HG03354 (cell line): Measurements from ENCODE around the gene KRT33B.
"Not testable (repeated sequence)": the region's sequence is repeated elsewhere in the genome, so short reads cannot be mapped to it uniquely, and the experiment has no call there.

Experiments used
- ATAC-seq: cut with Tn5 transposase; IDR thresholded peaks from one replicate; pipeline ENCODE4 v1.9.1; 2021; ENCODE audit warnings: mild to moderate bottlenecking; ENCODE audit not compliant: unreplicated experiment, poor library complexity, severe bottlenecking

The KRT33B gene

DNA sequence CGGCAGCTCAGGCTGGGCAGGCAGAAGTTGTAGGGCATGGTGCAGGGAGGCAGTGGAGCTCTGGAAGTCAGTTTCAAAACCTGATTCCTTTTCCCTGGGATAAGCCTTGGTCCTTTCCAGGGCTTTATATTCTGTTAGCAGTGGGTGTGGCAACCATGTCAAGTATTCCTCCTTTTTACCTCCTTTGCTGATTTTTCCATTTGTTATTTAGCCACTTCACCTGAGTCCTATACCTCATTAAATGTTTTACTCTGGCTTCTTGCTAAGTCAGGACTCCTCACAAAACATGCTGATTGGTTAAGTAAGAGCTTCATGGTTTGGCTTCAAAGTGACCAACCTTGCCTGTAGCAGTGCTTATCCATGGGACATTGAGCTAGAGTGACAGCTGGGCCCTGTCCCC is at the start of gene KRT33B:
KRT33B (minus strand) TSS at position 101 of the 400 bp plus-strand sequence; CDS start at position 38, 63 bp downstream.
- ATAC-seq, result no peak

- no peak for ATAC-seq
Observed at GRCh38 chr17:41418116-41418860, 48.7 kb upstream of the KRT33B start.

DNA sequence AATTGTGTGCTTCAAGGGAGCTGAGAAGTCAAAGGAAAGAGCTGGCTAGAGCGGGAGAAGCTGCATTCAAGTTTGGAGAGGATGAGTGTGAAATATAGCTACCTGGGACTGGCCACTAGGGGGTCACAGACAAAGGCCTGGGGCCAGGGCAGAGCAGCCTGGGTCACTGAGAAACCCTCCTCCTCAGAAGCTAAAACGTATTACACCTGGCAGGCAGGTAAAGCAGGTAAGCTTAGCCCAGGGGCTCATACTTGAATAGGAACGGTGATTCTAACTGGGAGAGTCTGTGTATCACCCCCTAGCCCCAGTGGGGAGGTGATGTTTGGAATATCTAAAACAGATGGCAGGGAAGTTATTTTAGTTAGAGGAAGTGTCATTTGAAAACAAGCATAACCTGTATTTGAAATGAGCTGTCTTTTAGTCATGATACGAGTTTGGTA is 48.0 kb upstream of the KRT33B start:
- ATAC-seq, result no peak

GRCh38 chr17:41417127-41417526 is 47.5 kb upstream of the KRT33B start:
- no peak for ATAC-seq

GRCh38 chr17:41416479-41416878 is 46.9 kb upstream of the KRT33B start:
- ATAC-seq, result no peak

- no peak for ATAC-seq
Observed at GRCh38 chr17:41415833-41416335, 46.3 kb upstream of the KRT33B start.

DNA sequence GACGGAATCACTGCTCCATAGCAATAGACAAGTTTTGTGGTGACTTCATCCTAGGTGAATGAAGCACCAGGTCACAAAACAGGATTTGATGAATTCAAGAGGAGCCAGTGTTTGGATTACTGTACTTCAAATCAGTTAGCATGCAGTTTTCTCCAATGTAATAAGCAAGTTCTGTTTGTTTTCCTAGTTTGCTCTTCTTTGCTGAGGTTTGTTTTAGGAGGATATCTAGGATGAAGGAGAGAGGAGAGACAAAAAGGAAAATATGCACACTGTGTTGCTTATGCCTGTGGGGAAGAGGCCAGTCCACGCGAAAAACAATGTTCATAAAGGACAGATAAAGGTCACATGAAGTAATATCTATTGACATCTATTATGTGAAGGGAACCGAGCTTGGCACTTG is 45.8 kb upstream of the KRT33B start:
- no peak for ATAC-seq

DNA sequence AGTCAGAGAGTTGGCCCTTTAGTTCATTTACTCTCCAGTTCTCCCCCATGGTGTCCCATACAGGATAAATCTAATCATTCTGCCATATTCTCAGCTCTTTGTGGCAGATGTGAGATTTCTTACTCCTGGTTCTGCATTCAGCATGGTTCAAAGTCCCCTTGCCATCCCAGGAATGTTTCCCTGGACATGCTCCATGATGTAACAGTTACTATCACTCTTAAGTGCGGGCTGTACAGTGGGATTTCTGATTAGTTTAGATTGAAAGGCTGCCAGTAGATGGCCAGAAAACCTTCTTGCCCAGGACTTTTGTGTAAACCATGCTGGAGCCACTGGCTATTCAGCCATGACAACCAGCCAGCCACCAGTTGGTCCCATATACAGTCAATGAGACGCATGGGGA is 44.4 kb upstream of the KRT33B start:
- no peak for ATAC-seq

DNA sequence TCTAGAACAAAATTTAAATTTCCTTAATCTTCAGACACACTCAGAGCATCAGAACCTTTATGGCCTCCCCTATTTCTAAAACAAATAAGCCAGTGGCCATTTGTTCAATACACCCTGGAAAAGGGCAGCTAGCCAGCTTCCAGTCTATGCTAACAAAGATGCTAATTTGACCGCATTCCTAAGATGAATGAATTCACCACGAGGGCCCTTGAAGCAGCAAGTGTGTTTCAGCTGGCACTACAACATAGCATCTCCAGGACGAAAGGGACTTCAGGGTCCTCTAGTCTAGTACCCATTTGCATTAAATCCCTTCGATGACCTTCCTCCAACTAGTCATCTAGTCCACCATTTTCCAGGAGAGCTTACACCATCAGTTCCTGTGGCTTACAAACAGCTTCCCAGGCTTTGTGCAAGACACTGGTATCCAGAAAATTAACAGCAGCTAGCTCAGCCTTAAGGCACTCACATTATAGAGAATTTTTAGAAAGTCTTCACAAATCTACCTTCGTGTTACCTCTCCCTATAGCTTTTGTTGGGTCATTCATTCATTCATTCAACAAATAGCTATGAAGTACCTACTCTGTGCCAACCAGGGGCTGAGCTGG is 43.8 kb upstream of the KRT33B start:
- ATAC-seq, result no peak

DNA sequence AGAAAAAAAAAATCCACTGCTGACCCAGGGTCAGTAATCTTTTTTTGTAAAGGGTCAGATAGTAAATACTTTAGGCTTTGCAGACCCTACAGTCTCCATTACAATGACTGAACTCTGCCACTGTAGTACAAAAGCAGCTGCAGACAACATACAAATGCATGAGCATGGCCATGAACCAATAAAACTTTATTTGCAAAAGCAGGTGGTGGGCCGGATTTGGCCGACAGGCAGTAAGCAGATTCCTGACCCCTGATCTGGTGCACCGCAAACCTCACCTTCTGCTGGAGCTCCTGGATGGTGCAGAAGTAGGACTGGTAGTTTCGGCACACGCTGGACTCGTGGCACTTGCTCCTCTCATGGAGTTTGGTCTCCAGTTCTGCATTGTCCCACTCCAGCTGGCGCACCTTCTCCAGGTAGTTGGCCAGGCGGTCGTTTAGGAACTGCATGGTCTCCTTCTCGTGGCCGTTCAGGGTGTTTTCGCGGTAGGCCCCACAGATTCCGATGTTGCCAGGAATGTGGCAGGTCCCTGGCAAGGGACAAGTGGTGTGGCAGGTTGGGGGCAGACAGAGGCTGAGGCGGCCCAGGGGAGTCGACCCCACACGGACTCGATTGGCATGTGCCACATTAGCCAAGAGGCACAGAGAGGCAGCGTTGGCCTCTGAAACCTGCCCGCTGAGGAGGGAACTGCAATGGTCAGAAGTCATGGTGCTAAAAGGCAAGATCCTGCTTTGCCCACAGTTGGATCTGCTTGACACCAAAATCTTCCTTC is 41.6 kb upstream of the KRT33B start:
- no peak for ATAC-seq

- ATAC-seq, result no peak
Observed at GRCh38 chr17:41407226-41407625, 37.6 kb upstream of the KRT33B start.

GRCh38 chr17:41406205-41406604 is 36.6 kb upstream of the KRT33B start:
- no peak for ATAC-seq

DNA sequence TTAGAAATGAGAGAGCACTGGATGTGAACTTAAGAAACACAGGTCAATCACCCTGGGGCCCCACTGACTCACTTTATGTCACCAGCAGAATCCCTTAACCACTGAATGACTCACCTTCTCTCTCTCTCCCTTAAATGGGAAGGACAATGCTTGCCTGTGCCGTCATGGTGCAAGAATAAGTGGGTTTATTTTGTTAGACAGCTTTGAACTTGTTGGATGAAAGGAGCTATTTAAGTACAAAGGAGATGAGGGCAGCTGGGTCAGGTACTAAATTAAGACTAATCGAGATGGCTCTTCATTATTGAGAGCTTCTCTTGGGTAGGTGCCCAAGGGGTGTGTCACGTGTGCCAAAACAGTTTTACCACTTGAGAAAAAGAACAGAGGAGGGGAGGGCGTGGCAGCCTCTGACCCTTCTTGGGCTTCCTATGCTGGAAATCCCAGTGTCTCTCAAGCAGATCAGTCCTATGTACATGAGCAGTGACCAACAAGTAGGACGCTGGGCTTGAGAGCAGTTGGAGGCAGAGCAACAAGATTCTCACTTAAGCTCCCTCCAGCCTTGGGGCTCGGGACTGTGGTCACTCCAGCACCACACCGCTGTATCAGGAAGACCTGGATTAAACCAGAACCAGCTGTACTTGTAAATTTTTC is 34.5 kb upstream of the KRT33B start:
- ATAC-seq, result no peak

DNA sequence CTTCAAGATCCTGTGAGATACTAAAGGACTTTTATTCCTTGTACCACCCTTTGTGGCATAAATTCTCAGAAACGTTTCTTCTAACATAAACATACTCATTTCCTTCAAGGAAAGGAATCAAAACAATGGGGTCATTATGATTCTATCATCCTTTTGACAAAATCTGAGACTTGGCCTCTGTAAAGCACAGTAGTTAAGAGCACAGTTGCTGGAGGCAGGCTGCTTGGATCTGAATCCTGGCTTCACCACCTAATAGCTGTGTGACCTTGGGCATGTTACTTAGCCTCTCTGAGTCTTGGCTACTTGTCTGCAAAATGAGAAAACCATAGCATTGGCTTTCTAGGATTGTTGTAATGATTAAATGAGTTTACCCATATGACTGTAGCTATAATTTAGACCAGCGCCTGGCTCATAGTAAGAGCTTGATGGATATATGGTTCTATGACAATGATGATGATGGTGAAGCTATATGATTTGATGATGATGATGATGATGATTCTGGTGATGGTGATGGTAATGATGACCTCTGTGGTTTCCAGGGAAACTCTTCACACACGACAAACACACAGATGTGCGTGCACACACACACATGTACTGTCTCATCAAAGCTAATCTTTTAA is 33.9 kb upstream of the KRT33B start:
- no peak for ATAC-seq

DNA sequence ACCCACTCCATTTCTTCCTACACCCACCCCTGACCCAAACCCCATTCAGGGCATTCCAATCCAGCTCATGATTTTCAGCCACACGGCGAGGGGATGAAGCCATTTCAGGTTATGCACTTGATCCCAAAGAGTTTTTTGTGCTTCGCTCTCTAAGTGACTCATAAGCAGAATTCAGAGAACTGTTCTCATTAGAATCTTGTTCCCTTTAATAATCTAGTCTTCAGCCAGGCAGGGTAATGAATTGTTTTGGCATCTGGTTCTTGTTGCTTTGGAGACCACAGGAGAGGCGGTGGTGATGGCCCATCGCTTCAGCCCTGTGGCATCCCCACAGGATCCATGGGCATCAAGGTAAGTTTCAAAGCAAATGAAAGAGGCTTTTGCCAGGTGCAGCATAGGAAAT is 32.5 kb upstream of the KRT33B start:
- no peak for ATAC-seq

DNA sequence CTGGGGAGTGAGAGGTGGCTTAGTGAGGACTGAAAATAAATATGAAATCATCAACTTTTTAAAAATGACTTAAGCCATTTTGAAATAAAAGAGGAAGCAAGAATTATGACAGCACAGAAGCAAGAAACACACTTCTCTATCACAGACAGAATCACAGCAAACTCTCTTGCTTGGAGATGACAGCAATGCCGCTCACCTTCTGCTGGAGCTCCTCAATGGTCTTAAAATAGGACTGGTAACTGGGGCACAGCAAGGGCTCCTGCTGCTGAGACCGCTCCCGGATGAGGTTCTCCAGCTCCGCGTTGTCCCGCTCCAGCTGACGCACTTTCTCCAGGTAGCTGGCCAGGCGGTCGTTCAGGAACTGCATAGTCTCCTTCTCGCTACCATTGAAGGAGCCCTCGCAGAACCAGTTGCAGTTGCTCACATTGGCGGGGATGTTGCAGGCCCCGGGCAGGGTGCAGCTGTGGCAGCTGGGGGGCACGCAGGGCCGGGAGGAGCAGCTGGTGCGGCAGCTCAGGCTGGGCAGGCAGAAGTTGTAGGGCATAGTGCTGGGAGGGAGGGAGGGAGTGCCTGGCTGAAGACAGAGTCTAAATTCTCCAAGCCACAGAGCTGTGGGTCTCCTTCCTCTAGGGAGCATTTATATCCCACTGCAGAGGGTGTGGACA is 27.5 kb upstream of the KRT33B start, which contains the start of gene KRT31:
KRT31 (minus strand) TSS at position 613 of the 665 bp plus-strand sequence; CDS start at position 544, 69 bp downstream.
- ATAC-seq, result no peak

- ATAC-seq, result no peak
Observed at GRCh38 chr17:41396340-41396739, 26.7 kb upstream of the KRT33B start.

- no peak for ATAC-seq
Observed at GRCh38 chr17:41395611-41396010, 26.0 kb upstream of the KRT33B start.

GRCh38 chr17:41395044-41395443 is 25.4 kb upstream of the KRT33B start:
- not testable (repeated sequence) for ATAC-seq
